ENCODE measurements around the gene KCNG1. TPM values are rescaled to one million over a fixed set of nuclear protein-coding genes. Genes with fewer than 3 reads are reported as not detected.
"Not testable (repeated sequence)": the region's sequence is repeated elsewhere in the genome, so short reads cannot be mapped to it uniquely, and the experiment has no call there.

Gene KCNG1
- total RNA-seq, 1 experiment from 2014 or later: 65.0 TPM

GRCh38 chr20:50992336-50992732 lies 30.6 kb downstream of the KCNG1 start:
- no peak for DNase-seq (ENCODE audit: low read depth)

DNA sequence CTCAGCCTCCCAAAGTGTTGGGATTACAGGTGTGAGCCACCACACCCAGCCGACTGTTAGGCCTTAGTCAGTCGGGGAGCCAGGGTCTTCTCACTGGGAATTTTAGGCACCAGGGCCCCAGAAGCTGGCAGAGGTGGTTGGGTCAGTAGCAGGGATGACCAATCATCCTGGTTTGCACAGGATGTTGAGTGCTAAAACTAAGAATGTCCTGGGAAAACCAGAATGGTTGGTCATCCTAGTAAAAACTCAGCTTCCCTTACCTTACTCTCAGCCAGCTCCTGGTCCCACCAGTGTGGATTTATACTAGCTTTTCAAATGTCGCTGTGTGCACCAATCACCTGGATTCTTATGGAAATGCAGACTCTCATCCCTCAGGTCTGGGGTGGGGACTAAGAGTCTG lies 31.8 kb downstream of the KCNG1 start:
- DNase-seq (ENCODE audit: low read depth): peak; percentile 17

DNA sequence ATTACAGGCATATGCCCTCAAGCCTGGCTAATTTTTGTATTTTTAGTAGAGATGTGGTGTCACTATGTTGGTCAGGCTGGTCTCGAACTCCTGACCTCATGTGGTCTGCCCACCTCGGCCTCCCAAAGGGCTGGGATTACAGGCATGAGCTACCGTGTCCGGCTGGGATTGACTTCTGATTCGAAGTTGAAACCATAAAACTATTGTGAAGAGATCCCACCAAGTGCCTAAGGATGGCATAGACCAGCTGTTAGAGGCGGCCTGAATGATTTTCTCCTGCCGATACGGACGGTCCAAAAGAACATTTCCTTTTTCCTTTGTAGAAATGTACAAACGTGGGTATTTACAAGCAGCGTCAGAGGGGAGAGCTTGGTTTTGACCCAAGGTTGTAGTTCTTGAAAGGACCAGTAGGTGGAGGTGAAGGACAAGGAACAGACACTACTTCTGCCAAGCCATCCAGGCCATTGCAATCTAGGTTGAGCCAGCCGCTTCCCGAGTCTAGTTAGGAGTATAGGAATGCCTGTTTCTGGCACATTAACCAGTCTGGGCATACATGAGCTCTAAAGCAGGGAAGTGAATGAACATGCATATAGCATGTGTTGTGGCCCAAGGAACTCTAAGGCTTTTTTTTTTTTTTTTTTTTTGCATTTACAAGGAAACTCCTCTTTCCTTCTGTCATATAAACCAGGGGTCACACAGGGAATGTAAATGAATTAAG lies 35.3 kb downstream of the KCNG1 start:
- DNase-seq (ENCODE audit: low read depth): peak; percentile 87

- DNase-seq (ENCODE audit: low read depth): no peak
Measured at GRCh38 chr20:50983321-50983720, 39.6 kb downstream of the KCNG1 start.

DNA sequence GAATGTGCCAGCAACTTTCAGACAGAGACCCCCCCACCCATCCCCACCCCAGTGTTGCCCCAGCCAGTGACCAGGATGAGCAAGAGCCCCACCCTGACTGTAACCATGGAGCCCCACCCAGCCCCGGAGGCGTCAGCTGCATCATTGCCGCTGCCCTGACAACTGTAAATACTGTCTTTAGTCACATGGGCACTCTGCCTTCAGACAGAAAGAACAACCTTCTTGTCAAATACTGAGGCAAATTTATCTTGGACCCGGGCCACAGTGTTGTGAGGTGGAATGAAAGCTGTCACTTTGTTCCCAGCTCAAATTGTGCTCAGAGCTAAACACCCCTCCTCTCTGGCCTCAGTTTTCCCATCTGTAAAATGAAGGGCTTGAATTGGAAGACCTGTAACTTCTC lies 40.5 kb downstream of the KCNG1 start:
- peak; percentile 52 for DNase-seq (ENCODE audit: low read depth)

DNA sequence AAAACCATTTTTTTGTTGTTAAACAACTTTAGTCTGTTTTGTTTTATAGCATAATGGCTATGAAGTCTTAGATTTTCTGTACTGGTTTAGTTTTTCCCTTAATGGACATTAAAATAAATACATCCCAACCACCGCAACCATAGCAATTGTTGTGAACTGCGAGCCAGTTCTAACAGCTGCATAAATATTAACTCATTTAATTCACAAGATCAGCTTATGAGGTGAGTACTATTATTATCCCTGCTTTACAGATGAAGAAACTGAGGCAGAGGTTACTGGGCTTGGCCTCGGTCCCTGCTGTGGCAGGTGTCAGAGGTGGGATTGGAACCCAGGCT lies 41.2 kb downstream of the KCNG1 start:
- no peak for DNase-seq (ENCODE audit: low read depth)

GRCh38 chr20:50980851-50981713 lies 41.8 kb downstream of the KCNG1 start:
- DNase-seq (ENCODE audit: low read depth): peak; percentile 44

- DNase-seq (ENCODE audit: low read depth): peak; percentile 95
Measured at GRCh38 chr20:50980071-50980681, 42.7 kb downstream of the KCNG1 start.

DNA sequence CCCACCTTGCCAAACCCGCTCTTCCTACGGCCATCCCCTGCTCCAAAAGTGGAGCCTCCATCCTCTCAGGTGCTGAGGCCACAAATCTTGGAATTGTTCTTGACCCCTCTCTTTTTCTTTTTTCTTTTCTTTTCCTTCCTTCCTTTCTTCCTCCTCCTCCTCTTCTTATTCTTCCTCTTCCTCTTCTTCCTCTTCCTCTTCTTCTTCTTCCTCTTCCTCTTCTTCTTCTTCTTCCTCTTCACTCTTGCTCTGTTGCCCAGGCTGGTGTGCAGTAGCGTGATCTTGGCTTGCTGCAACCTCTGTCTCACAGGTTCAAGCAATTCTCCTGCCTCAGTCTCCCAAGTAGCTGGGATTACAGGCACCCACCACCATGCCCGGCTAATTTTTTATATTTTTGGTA lies 44.4 kb downstream of the KCNG1 start:
- not testable (repeated sequence) for DNase-seq (ENCODE audit: low read depth)

DNA sequence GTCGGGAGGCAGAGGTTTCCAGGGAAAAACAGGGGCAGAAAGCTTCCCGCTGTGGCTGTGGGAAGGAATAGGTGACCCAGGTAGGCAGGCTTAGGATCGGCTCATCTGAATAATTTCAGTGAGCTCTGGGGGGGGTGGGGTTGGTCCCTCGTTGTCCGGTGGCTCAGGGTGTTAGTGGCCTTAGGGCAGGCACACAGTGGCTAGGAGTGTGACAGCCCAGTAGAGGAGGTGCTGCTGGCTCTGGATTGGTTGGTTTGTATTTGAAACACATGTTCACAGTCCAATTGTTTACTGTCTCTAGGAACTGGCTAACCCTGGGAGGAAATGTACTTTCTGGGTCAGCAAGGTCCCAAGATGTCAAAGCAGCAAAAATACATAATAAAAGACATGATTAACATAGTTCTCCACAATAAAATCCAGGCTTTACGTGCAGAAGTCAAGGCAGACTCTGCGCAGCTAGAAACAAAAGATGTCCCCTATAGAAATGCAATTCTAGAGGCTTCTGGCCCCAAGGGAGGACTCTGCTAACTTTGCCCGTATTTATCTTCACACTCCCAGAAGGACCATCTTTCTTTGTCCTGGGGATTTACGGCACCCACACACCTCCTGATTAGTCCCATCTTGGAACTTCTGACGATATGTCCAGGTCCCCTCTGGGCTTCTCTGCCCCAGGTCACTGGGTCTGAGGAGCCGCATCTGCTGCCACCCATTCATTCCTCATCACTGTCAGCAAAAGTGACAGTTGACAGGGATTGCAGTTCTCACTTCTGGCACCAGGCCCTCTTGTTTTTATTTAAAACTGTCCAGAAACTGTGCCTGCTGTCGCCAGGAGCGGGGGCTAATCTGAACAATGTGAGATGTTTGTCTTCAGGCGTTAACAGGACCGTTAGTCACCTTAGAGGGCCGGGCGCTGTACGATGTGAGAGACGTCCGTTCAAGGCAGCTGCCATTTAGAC lies 45.6 kb downstream of the KCNG1 start:
- DNase-seq (ENCODE audit: low read depth): no peak

DNA sequence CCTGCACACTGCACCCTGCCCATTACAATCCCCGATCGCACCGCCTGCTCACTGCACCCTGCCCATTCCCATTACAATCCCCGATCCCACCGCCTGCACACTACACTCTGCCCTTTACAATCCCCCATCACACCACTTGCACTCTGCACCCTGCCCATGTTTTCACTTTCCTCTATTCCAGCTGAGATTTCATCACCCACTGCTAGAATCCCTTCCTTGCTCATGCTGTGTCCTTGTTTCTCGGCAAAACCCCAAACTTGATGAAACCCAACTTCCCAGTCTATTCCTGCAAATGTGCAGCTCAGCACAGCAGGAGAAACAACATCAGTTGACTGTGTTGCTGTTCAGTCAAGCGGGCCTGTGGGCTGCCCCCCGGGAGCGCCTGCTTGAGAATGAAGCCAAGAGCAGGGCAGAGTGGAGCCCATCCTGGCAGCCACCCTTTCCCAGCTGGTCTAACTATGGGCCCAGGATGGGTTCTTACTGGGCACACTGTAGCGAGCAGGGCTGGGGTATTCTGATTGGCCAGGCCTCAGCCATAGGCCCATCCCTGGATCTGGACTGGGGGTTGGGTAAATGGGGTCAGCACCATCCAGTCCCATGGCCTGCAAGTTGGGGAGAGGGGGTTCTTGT lies 47.1 kb downstream of the KCNG1 start:
- DNase-seq (ENCODE audit: low read depth): no peak

DNA sequence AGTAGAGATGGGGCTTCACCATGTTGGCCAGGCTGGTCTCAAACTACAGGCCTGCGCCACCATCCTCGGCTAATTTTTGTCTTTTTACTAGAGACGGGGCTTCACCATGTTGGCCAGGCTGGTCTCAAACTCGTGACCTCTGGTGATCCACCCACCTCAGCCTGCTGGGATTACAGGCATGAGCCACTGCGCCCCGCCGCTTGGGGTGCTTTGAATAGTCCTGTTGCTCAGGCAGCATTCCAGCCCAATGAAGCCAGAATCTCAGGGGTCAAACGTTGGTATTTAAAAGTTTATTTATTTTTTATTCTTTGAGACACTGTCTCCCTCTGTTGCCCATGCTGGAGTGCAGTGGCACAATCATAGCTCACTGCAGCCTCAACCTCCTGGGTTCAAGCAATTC lies 53.0 kb downstream of the KCNG1 start:
- no peak for DNase-seq (ENCODE audit: low read depth)

GRCh38 chr20:50969435-50969834 lies 53.5 kb downstream of the KCNG1 start:
- no peak for DNase-seq (ENCODE audit: low read depth)

- DNase-seq (ENCODE audit: low read depth): no peak
Measured at GRCh38 chr20:50968289-50968688, 54.6 kb downstream of the KCNG1 start.

GRCh38 chr20:50967586-50967985 lies 55.3 kb downstream of the KCNG1 start:
- no peak for DNase-seq (ENCODE audit: low read depth)

GRCh38 chr20:50959543-50960126 lies 63.3 kb downstream of the KCNG1 start:
- no peak for DNase-seq (ENCODE audit: low read depth)

- DNase-seq (ENCODE audit: low read depth): peak; percentile 83
Measured at GRCh38 chr20:50958615-50959542, 64.0 kb downstream of the KCNG1 start, which contains the start of gene MOCS3. Gene MOCS3, plus strand, starts transcription at chr20:50958818. Its CDS starts 25 bp downstream, at chr20:50958843.

GRCh38 chr20:50957798-50958614 lies 64.9 kb downstream of the KCNG1 start, which contains the start of gene DPM1:
Gene DPM1, minus strand, starts transcription at chr20:50958532. Its CDS starts 9 bp downstream, at chr20:50958523.
- DNase-seq (ENCODE audit: low read depth): no peak

All from HT1080 (cell line).